SK-N-SH treated with all-trans-retinoic acid at 6 μM for 48 hours (cell line): ENCODE data around the gene CACNB2.

ENCODE experiments used
- ATAC-seq: fragments of 200-7000 bp; cut with Tn5 transposase; 3 replicates; pipeline ENCODE4 v1.9.1; 2020; ENCODE audit warnings: mild to moderate bottlenecking, moderate library complexity
- ARNTL ChIP-seq: fragments of 450-650 bp; formaldehyde crosslinking; IDR thresholded peaks from 2 replicates; pipeline ENCODE4 v1.5.0; 2020; ENCODE audit warnings: low read depth, mild to moderate bottlenecking, moderate library complexity, borderline replicate concordance
- BACH2 ChIP-seq: fragments of 250-450 bp; sonication (Bioruptor Pico); IDR thresholded peaks from 2 replicates; pipeline ENCODE4 v1.9.0; 2021; ENCODE audit warnings: mild to moderate bottlenecking, borderline replicate concordance
- CSDC2 ChIP-seq: fragments of 250-450 bp; sonication (Bioruptor Pico); IDR thresholded peaks from 2 replicates; pipeline ENCODE4 v1.5.0; 2020; ENCODE audit warnings: mild to moderate bottlenecking, moderate library complexity
- CSRNP3 ChIP-seq: fragments of 250-450 bp; sonication (Bioruptor Pico); IDR thresholded peaks from 2 replicates; pipeline ENCODE4 v1.5.1; 2021; ENCODE audit warnings: mild to moderate bottlenecking, moderate library complexity
- GLIS3 ChIP-seq: fragments of 250-450 bp; sonication (Bioruptor Pico); IDR thresholded peaks from 2 replicates; pipeline ENCODE4 v1.5.0; 2020; ENCODE audit warnings: mild to moderate bottlenecking, moderate library complexity
- OSR1 ChIP-seq: fragments of 250-450 bp; sonication (Bioruptor Pico); IDR thresholded peaks from 2 replicates; pipeline ENCODE4 v1.8.0; 2022; ENCODE audit warnings: moderate library complexity, mild to moderate bottlenecking, inconsistent platforms
- PPARA ChIP-seq: fragments of 250-450 bp; sonication (Bioruptor Pico); IDR thresholded peaks from 2 replicates; pipeline ENCODE4 v1.5.0; 2020; ENCODE audit warnings: mild to moderate bottlenecking, borderline replicate concordance
- RARB ChIP-seq: fragments of 250-450 bp; sonication (Bioruptor Pico); IDR thresholded peaks from 2 replicates; pipeline ENCODE4 v1.8.0; 2021; ENCODE audit warnings: mild to moderate bottlenecking, moderate library complexity
- TCF4 ChIP-seq: fragments of 250-450 bp; sonication (Bioruptor Pico); IDR thresholded peaks from 2 replicates; pipeline ENCODE4 v1.8.0; 2021; ENCODE audit warnings: mild to moderate bottlenecking, moderate library complexity, borderline replicate concordance
- TOX ChIP-seq: fragments of 250-450 bp; sonication (Bioruptor Pico); IDR thresholded peaks from 2 replicates; pipeline ENCODE4 v1.8.0; 2021; ENCODE audit warnings: mild to moderate bottlenecking, moderate library complexity, borderline replicate concordance
- ZC3H10 ChIP-seq: fragments of 250-450 bp; sonication (Bioruptor Pico); IDR thresholded peaks from 2 replicates; pipeline ENCODE4 v1.5.1; 2021; ENCODE audit warnings: mild to moderate bottlenecking, moderate library complexity
- ZFP3 ChIP-seq: fragments of 250-450 bp; sonication (Bioruptor Pico); IDR thresholded peaks from 2 replicates; pipeline ENCODE4 v1.5.0; 2020; ENCODE audit warnings: mild to moderate bottlenecking, moderate library complexity
- ZFP30 ChIP-seq: fragments of 450-650 bp; formaldehyde crosslinking; IDR thresholded peaks from 2 replicates; pipeline ENCODE4 v1.5.0; 2022; ENCODE audit warnings: mild to moderate bottlenecking, moderate library complexity
- ZNF565 ChIP-seq: fragments of 450-650 bp; formaldehyde crosslinking; conservative IDR thresholded peaks from 2 replicates; pipeline ENCODE4 v1.5.0; 2020; ENCODE audit warnings: low read depth, mild to moderate bottlenecking, moderate library complexity
- ZNF70 ChIP-seq: fragments of 450-650 bp; formaldehyde crosslinking; IDR thresholded peaks from 2 replicates; pipeline ENCODE4 v1.5.0; 2020; ENCODE audit warnings: mild to moderate bottlenecking, moderate library complexity
- ZNF8 ChIP-seq: fragments of 450-650 bp; formaldehyde crosslinking; IDR thresholded peaks from 2 replicates; pipeline ENCODE4 v1.5.0; 2020; ENCODE audit warnings: mild to moderate bottlenecking, moderate library complexity
- TF ChIP-seq, protein P1 (sequence below): fragments of 250-450 bp; sonication (Bioruptor Pico); IDR thresholded peaks from 2 replicates; pipeline ENCODE4 v1.5.1; 2020; ENCODE audit warnings: low read depth, mild to moderate bottlenecking, moderate library complexity
- TF ChIP-seq, protein P2 (sequence below): fragments of 250-450 bp; sonication (Bioruptor Pico); IDR thresholded peaks from 2 replicates; pipeline ENCODE4 v1.8.0; 2020; ENCODE audit warnings: mild to moderate bottlenecking, moderate library complexity, borderline replicate concordance
- TF ChIP-seq, protein P3 (sequence below): fragments of 250-450 bp; sonication (Bioruptor Pico); IDR thresholded peaks from 2 replicates; pipeline ENCODE4 v1.8.0; 2021; ENCODE audit warnings: low read depth, mild to moderate bottlenecking, moderate library complexity, borderline replicate concordance
- TF ChIP-seq, protein P4 (sequence below): fragments of 250-450 bp; sonication (Bioruptor Pico); IDR thresholded peaks from 2 replicates; pipeline ENCODE4 v1.5.0; 2020; ENCODE audit warnings: mild to moderate bottlenecking, moderate library complexity

Gene CACNB2

DNA sequence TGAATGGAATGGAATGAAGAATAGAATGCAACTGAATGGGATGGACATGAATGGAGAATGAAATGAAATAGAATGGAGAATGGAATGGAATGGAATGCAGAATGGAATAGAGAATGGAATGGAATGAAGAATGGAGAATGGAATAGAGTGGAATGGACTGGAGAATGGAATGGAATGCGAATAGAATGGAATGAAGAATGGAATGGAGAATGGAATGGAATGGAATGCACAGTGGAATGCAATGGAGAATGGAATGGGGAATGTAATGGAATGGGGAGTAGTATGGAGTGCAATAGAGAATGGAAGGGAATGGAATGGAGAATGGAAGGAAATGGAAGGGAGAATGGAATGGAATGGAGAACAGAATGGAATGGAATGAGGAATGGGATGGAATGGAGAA, 417.7 kb downstream of the CACNB2 start (continued):
- TF ChIP-seq, protein P1, sequence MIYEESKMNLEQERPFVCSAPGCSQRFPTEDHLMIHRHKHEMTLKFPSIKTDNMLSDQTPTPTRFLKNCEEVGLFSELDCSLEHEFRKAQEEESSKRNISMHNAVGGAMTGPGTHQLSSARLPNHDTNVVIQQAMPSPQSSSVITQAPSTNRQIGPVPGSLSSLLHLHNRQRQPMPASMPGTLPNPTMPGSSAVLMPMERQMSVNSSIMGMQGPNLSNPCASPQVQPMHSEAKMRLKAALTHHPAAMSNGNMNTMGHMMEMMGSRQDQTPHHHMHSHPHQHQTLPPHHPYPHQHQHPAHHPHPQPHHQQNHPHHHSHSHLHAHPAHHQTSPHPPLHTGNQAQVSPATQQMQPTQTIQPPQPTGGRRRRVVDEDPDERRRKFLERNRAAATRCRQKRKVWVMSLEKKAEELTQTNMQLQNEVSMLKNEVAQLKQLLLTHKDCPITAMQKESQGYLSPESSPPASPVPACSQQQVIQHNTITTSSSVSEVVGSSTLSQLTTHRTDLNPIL = no peak

- no peak for ATAC-seq
- no peak for TF ChIP-seq RARB (CRISPR knock-in tag)
- TF ChIP-seq, protein P1 = no peak
- TF ChIP-seq, protein P2, sequence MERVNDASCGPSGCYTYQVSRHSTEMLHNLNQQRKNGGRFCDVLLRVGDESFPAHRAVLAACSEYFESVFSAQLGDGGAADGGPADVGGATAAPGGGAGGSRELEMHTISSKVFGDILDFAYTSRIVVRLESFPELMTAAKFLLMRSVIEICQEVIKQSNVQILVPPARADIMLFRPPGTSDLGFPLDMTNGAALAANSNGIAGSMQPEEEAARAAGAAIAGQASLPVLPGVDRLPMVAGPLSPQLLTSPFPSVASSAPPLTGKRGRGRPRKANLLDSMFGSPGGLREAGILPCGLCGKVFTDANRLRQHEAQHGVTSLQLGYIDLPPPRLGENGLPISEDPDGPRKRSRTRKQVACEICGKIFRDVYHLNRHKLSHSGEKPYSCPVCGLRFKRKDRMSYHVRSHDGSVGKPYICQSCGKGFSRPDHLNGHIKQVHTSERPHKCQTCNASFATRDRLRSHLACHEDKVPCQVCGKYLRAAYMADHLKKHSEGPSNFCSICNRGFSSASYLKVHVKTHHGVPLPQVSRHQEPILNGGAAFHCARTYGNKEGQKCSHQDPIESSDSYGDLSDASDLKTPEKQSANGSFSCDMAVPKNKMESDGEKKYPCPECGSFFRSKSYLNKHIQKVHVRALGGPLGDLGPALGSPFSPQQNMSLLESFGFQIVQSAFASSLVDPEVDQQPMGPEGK (CRISPR knock-in tag) = no peak
- TF ChIP-seq ZNF8 (CRISPR knock-in tag) = no peak
- no peak for TF ChIP-seq ARNTL (CRISPR knock-in tag)
- no peak for TF ChIP-seq TCF4 (CRISPR knock-in tag)
- TF ChIP-seq PPARA (CRISPR knock-in tag) = no peak
- no peak for TF ChIP-seq GLIS3 (CRISPR knock-in tag)
- TF ChIP-seq OSR1 (CRISPR knock-in tag) = no peak
- no peak for TF ChIP-seq ZC3H10
- no peak for TF ChIP-seq ZNF70 (CRISPR knock-in tag)
- TF ChIP-seq ZFP30 (CRISPR knock-in tag) = no peak
- no peak for TF ChIP-seq ZFP3
- TF ChIP-seq TOX (CRISPR knock-in tag) = no peak
- TF ChIP-seq, protein P3, sequence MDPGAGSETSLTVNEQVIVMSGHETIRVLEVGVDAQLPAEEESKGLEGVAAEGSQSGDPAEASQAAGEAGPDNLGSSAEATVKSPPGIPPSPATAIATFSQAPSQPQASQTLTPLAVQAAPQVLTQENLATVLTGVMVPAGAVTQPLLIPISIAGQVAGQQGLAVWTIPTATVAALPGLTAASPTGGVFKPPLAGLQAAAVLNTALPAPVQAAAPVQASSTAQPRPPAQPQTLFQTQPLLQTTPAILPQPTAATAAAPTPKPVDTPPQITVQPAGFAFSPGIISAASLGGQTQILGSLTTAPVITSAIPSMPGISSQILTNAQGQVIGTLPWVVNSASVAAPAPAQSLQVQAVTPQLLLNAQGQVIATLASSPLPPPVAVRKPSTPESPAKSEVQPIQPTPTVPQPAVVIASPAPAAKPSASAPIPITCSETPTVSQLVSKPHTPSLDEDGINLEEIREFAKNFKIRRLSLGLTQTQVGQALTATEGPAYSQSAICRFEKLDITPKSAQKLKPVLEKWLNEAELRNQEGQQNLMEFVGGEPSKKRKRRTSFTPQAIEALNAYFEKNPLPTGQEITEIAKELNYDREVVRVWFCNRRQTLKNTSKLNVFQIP (CRISPR knock-in tag) = no peak
- TF ChIP-seq BACH2 (CRISPR knock-in tag) = no peak
- TF ChIP-seq CSDC2 = no peak
- TF ChIP-seq, all 23 proteins: peak for 0
These were observed 421.8 kb downstream of the CACNB2 start for GRCh38 chr10:18561861-18562551.

GRCh38 chr10:18563003-18563726, 422.9 kb downstream of the CACNB2 start:
- ATAC-seq = no peak
- TF ChIP-seq ZNF565 (CRISPR knock-in tag) = no peak
- no peak for TF ChIP-seq ZNF8 (CRISPR knock-in tag)
- no peak for TF ChIP-seq PPARA (CRISPR knock-in tag)
- TF ChIP-seq, protein P4, sequence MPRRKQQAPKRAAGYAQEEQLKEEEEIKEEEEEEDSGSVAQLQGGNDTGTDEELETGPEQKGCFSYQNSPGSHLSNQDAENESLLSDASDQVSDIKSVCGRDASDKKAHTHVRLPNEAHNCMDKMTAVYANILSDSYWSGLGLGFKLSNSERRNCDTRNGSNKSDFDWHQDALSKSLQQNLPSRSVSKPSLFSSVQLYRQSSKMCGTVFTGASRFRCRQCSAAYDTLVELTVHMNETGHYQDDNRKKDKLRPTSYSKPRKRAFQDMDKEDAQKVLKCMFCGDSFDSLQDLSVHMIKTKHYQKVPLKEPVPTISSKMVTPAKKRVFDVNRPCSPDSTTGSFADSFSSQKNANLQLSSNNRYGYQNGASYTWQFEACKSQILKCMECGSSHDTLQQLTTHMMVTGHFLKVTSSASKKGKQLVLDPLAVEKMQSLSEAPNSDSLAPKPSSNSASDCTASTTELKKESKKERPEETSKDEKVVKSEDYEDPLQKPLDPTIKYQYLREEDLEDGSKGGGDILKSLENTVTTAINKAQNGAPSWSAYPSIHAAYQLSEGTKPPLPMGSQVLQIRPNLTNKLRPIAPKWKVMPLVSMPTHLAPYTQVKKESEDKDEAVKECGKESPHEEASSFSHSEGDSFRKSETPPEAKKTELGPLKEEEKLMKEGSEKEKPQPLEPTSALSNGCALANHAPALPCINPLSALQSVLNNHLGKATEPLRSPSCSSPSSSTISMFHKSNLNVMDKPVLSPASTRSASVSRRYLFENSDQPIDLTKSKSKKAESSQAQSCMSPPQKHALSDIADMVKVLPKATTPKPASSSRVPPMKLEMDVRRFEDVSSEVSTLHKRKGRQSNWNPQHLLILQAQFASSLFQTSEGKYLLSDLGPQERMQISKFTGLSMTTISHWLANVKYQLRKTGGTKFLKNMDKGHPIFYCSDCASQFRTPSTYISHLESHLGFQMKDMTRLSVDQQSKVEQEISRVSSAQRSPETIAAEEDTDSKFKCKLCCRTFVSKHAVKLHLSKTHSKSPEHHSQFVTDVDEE = no peak
- TF ChIP-seq CSRNP3 (CRISPR knock-in tag) = no peak
- TF ChIP-seq, protein P1 = no peak
- TF ChIP-seq, protein P3 (CRISPR knock-in tag) = no peak
- no peak for TF ChIP-seq CSDC2
- TF ChIP-seq, protein P2 (CRISPR knock-in tag) = no peak
- no peak for TF ChIP-seq ZFP30 (CRISPR knock-in tag)
- no peak for TF ChIP-seq ZFP3
